Peyer's patch (tissue), 4 donors: ENCODE data around the gene CFAP61.

Experiments
- CTCF ChIP-seq, 6 experiments: fragments of 450-650 bp in 4 of 6; fragments of 200-600 bp in 2 of 6; sonication (generic) in 1 of 6; IDR thresholded peaks; one replicate each; pipeline ENCODE4 v1.5.1; 2017 to 2019; ENCODE audit warnings: antibody characterized with exemption in 6 of 6, mild to moderate bottlenecking in 3 of 6, moderate library complexity in 1 of 6
- POLR2A ChIP-seq, 2 donors: fragments of 450-650 bp; IDR thresholded peaks; one replicate each; pipeline ENCODE4 v1.5.1; 2017; ENCODE audit warnings: antibody characterized with exemption in 2 of 2, mild to moderate bottlenecking in 2 of 2, moderate library complexity in 2 of 2

GRCh38 chr20:20213526-20214121 is 161.3 kb downstream of the CFAP61 start:
- TF ChIP-seq CTCF (IDR thresholded peaks at IDR 0.05): no peak
- TF ChIP-seq POLR2A (IDR thresholded peaks at IDR 0.05): no peak
